ENCODE results near the gene CLSTN2. TPM values are rescaled to one million over a fixed set of nuclear protein-coding genes. Genes with fewer than 3 reads are reported as not detected.

The CLSTN2 gene
- total and polyA plus RNA-seq, 2 of the 8 experiments (the other 6 are each of a cell fraction or from before 2014, with no cell fraction given), result 0.39 to 0.52 TPM

GRCh38 chr3:140487566-140487965 is 552.6 kb downstream of the CLSTN2 start (continued):
- TF ChIP-seq MAFK (IDR thresholded peaks at IDR 0.05; ENCODE audit: low read depth, low read length), result no peak
- TF ChIP-seq BACH1 (IDR thresholded peaks at IDR 0.05; ENCODE audit: low read length), result no peak
- no peak for TF ChIP-seq CBX8 (IDR thresholded peaks at IDR 0.05; ENCODE audit: borderline replicate concordance, low read depth, low read length)
- TF ChIP-seq YY1 (IDR thresholded peaks at IDR 0.05; ENCODE audit: low read depth, low read length), result no peak
- TF ChIP-seq JUND (IDR thresholded peaks at IDR 0.05; ENCODE audit: low read length), result no peak
- TF ChIP-seq HDAC2 (IDR thresholded peaks at IDR 0.05; ENCODE audit: borderline replicate concordance in 1 of 2, low read depth in 2 of 2, low read length in 2 of 2), result no peak

Measured in H1 (cell line).